ENCODE results near the gene SSBP3.

SSBP3 gene

GRCh38 chr1:54200519-54200997, 205.6 kb downstream of the SSBP3 start:
- TF ChIP-seq CTCF (IDR thresholded peaks at IDR 0.05; ENCODE audit: insufficient read depth, low read length, poor library complexity, severe bottlenecking) = no peak
- no peak for TF ChIP-seq EZH2phosphoT487 (conservative IDR thresholded peaks at IDR 0.05; ENCODE audit: low read length)
- H3K36me3 ChIP-seq (ENCODE audit: low read length) = no peaks in the 10 kb centered on the region; the same call in 1 of the 2 replicates
- no peaks in the 10 kb centered on the region for H3K9me2 ChIP-seq (replicated peaks; ENCODE audit: insufficient read depth, low read length)
- peak overlapping the region; percentile 72 for H3K4me3 ChIP-seq (ENCODE audit: insufficient read depth, low read length, poor library complexity, severe bottlenecking)
- peak overlapping the region; percentile 95 for H3K9ac ChIP-seq (ENCODE audit: low read length)
- no peaks in the 10 kb centered on the region for H3K27me3 ChIP-seq (ENCODE audit: low read length)
- no peaks in the 10 kb centered on the region for H4K20me1 ChIP-seq (ENCODE audit: low read depth, low read length)
- peak overlapping the region; percentile 88 for H3K4me2 ChIP-seq (ENCODE audit: low read depth, low read length, poor library complexity, severe bottlenecking)
- no peaks in the 10 kb centered on the region for H3F3A ChIP-seq (ENCODE audit: insufficient read depth)
- H3K27ac ChIP-seq (ENCODE audit: low read depth, low read length) = peak overlapping the region; percentile 44
- peak overlapping the region; percentile 87 for H2AFZ ChIP-seq (ENCODE audit: low read depth, low read length, severe bottlenecking)
- H3K79me2 ChIP-seq (ENCODE audit: insufficient read depth, low read length) = peaks cover 51% of the 10 kb centered on the region
- no peaks in the 10 kb centered on the region for H3K9me3 ChIP-seq (ENCODE audit: insufficient read depth, low read length)

GRCh38 chr1:54199765-54200518, 206.3 kb downstream of the SSBP3 start, which contains the start of the genes CYB5RL and MRPL37:
TSS of gene CYB5RL (minus strand) at chr1:54200030. CDS start at chr1:54195616, 4,414 bp downstream.
TSS of gene MRPL37 (plus strand) at chr1:54200167. CDS start at chr1:54200244, 77 bp downstream.
- Histone ChIP-seq H3K36me3 (ENCODE audit: low read length) (no peaks in the 10 kb centered on the region), H3K27ac (ENCODE audit: low read depth, low read length) (peak within 1 kb of the TSS; percentile 44), H2AFZ (ENCODE audit: low read depth, low read length, severe bottlenecking) (peak within 1 kb of the TSS; percentile 92), H3K4me3 (ENCODE audit: insufficient read depth, low read length, poor library complexity, severe bottlenecking) (peak within 1 kb of the TSS; percentile 72), H3F3A (ENCODE audit: insufficient read depth) (no peaks in the 10 kb centered on the region), H3K9me2 (replicated peaks; ENCODE audit: insufficient read depth, low read length) (no peaks in the 10 kb centered on the region), H3K9me3 (ENCODE audit: insufficient read depth, low read length) (no peaks in the 10 kb centered on the region), H3K27me3 (ENCODE audit: low read length) (no peaks in the 10 kb centered on the region), H4K20me1 (ENCODE audit: low read depth, low read length) (no peaks in the 10 kb centered on the region), H3K9ac (ENCODE audit: low read length) (peak within 1 kb of the TSS; percentile 95), H3K79me2 (ENCODE audit: insufficient read depth, low read length) (peaks cover 51% of the 10 kb centered on the region), H3K4me2 (ENCODE audit: low read depth, low read length, poor library complexity, severe bottlenecking) (peak within 1 kb of the TSS; percentile 88)
- no peak for TF ChIP-seq EZH2phosphoT487 (conservative IDR thresholded peaks at IDR 0.05; ENCODE audit: low read length)
- TF ChIP-seq CTCF (IDR thresholded peaks at IDR 0.05; ENCODE audit: insufficient read depth, low read length, poor library complexity, severe bottlenecking) = no peak

GRCh38 chr1:54199151-54199764, 206.9 kb downstream of the SSBP3 start:
- TF ChIP-seq CTCF (IDR thresholded peaks at IDR 0.05; ENCODE audit: insufficient read depth, low read length, poor library complexity, severe bottlenecking) (no peak), EZH2phosphoT487 (conservative IDR thresholded peaks at IDR 0.05; ENCODE audit: low read length) (no peak)
- no peaks in the 10 kb centered on the region for H3K27me3 ChIP-seq (ENCODE audit: low read length)
- peaks cover 2% of the 10 kb centered on the region; the same call in 1 of the 2 replicates for H3K36me3 ChIP-seq (ENCODE audit: low read length)
- peak overlapping the region; percentile 92 for H2AFZ ChIP-seq (ENCODE audit: low read depth, low read length, severe bottlenecking)
- no peaks in the 10 kb centered on the region for H3K9me2 ChIP-seq (replicated peaks; ENCODE audit: insufficient read depth, low read length)
- peak overlapping the region; percentile 72 for H3K4me3 ChIP-seq (ENCODE audit: insufficient read depth, low read length, poor library complexity, severe bottlenecking)
- no peaks in the 10 kb centered on the region for H3K9me3 ChIP-seq (ENCODE audit: insufficient read depth, low read length)
- H3K4me2 ChIP-seq (ENCODE audit: low read depth, low read length, poor library complexity, severe bottlenecking) = peak overlapping the region; percentile 73
- H3K9ac ChIP-seq (ENCODE audit: low read length) = peak overlapping the region; percentile 95
- H3K27ac ChIP-seq (ENCODE audit: low read depth, low read length) = no peak overlapping the region
- H3K79me2 ChIP-seq (ENCODE audit: insufficient read depth, low read length) = peaks cover 48% of the 10 kb centered on the region
- H4K20me1 ChIP-seq (ENCODE audit: low read depth, low read length) = no peaks in the 10 kb centered on the region
- H3F3A ChIP-seq (ENCODE audit: insufficient read depth) = no peaks in the 10 kb centered on the region
